ENCODE measurements around the gene NUDT6. TPM values are rescaled to one million over a fixed set of nuclear protein-coding genes. Genes with fewer than 3 reads are reported as not detected.

The NUDT6 gene
- total and polyA plus RNA-seq, 10 donors: 1.4 to 12.5 (median 5.1) TPM

DNA sequence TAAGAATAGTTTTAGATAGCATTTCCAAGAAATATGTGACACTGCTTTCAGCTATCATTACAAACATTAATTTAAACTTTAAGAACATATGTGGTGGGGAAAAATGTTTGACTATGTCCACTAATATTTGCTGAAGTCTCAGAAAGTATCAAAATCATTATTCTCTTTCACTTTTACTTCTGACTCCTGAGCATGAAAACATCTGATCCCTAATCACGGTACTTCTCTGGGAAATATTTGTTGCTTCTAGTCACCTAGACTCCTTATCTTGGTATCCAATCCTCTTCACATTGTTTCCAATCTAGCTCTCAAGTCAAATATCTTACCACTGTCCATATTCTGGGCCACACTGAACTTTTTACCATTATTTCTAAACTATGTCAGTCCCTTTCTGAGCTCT is 10.8 kb downstream of the NUDT6 start:
- intact Hi-C loops (cut with DNase I; ENCODE audit: low total_unique reads): loop anchor here (5.0 kb wide), 1 partner anchor 159 kb away; no protein-coding TSS in a partner anchor

GRCh38 chr4:122909683-122910082 is 12.7 kb downstream of the NUDT6 start:
- WGBS, 5 donors: 66 to 95% (median 72%) methylated on average over 2 of the region's 2 CpGs
- H3K27ac ChIP-seq: no peak overlapping the region
- H3K4me1 ChIP-seq: no peaks in the 10 kb centered on the region
- intact Hi-C loops (cut with DNase I; ENCODE audit: low total_unique reads): loop anchor here (5.0 kb wide), 1 partner anchor 157 kb away; no protein-coding TSS in a partner anchor
- TF ChIP-seq POLR2AphosphoS5 (IDR thresholded peaks at IDR 0.05) (no peak), POLR2A (IDR thresholded peaks at IDR 0.05) (no peak)
- TF ChIP-seq, protein P1, sequence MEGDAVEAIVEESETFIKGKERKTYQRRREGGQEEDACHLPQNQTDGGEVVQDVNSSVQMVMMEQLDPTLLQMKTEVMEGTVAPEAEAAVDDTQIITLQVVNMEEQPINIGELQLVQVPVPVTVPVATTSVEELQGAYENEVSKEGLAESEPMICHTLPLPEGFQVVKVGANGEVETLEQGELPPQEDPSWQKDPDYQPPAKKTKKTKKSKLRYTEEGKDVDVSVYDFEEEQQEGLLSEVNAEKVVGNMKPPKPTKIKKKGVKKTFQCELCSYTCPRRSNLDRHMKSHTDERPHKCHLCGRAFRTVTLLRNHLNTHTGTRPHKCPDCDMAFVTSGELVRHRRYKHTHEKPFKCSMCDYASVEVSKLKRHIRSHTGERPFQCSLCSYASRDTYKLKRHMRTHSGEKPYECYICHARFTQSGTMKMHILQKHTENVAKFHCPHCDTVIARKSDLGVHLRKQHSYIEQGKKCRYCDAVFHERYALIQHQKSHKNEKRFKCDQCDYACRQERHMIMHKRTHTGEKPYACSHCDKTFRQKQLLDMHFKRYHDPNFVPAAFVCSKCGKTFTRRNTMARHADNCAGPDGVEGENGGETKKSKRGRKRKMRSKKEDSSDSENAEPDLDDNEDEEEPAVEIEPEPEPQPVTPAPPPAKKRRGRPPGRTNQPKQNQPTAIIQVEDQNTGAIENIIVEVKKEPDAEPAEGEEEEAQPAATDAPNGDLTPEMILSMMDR (IDR thresholded peaks at IDR 0.05 in 8 of 11, conservative IDR thresholded peaks at IDR 0.05 in 3 of 11): no peak
- no peaks in the 10 kb centered on the region for H3K9me3 ChIP-seq
- H3K36me3 ChIP-seq: peaks cover 0 to 37% (median 0%) of the 10 kb centered on the region in 6 donors
- no peak for DNase-seq
- H3K27me3 ChIP-seq (replicated peaks in 1 of 7): no peaks in the 10 kb centered on the region
- no peak overlapping the region for H3K4me3 ChIP-seq

More for the DNA sequence above, 10.8 kb downstream of the NUDT6 start:
- DNase-seq: no peak
- H3K4me1 ChIP-seq: no peaks in the 10 kb centered on the region
- TF ChIP-seq POLR2AphosphoS5 (IDR thresholded peaks at IDR 0.05) (no peak), POLR2A (IDR thresholded peaks at IDR 0.05) (no peak)
- TF ChIP-seq, protein P1 (IDR thresholded peaks at IDR 0.05 in 8 of 11, conservative IDR thresholded peaks at IDR 0.05 in 3 of 11): no peak
- no peaks in the 10 kb centered on the region for H3K27me3 ChIP-seq (replicated peaks in 1 of 7)
- H3K9me3 ChIP-seq: no peaks in the 10 kb centered on the region
- H3K36me3 ChIP-seq: peaks cover 0 to 29% (median 0%) of the 10 kb centered on the region in 6 donors
- WGBS, 5 donors: 74 to 92% (median 81%) methylated on average over 1 of the region's 1 CpG
- H3K27ac ChIP-seq: no peak overlapping the region
- no peak overlapping the region for H3K4me3 ChIP-seq

GRCh38 chr4:122908223-122908622 is 14.2 kb downstream of the NUDT6 start:
- TF ChIP-seq POLR2A (IDR thresholded peaks at IDR 0.05) (no peak), POLR2AphosphoS5 (IDR thresholded peaks at IDR 0.05) (no peak)
- TF ChIP-seq, protein P1 (IDR thresholded peaks at IDR 0.05 in 8 of 11, conservative IDR thresholded peaks at IDR 0.05 in 3 of 11): no peak
- peaks cover 0 to 30% (median 0%) of the 10 kb centered on the region in 6 donors for H3K36me3 ChIP-seq
- intact Hi-C loops (cut with DNase I; ENCODE audit: low total_unique reads): no loop called here
- no peak overlapping the region for H3K27ac ChIP-seq
- DNase-seq: no peak
- H3K27me3 ChIP-seq (replicated peaks in 1 of 7): no peaks in the 10 kb centered on the region
- H3K4me1 ChIP-seq: no peaks in the 10 kb centered on the region
- 82 to 89% (median 86%) methylated on average over 1 of the region's 1 CpG for WGBS, 5 donors
- no peaks in the 10 kb centered on the region for H3K9me3 ChIP-seq
- H3K4me3 ChIP-seq: no peak overlapping the region

- Histone ChIP-seq H3K27me3 (replicated peaks in 1 of 7) (no peaks in the 10 kb centered on the region), H3K27ac (no peak overlapping the region), H3K4me1 (no peaks in the 10 kb centered on the region), H3K9me3 (no peaks in the 10 kb centered on the region), H3K4me3 (no peak overlapping the region), H3K36me3 (peaks cover 0 to 23% (median 0%) of the 10 kb centered on the region in 6 donors)
- intact Hi-C loops (cut with DNase I; ENCODE audit: low total_unique reads): no loop called here
- DNase-seq: no peak
- 85 to 98% (median 97%) methylated on average over 7 of the region's 7 CpGs for WGBS, 5 donors
- TF ChIP-seq POLR2AphosphoS5 (IDR thresholded peaks at IDR 0.05): no peak
- TF ChIP-seq POLR2A (IDR thresholded peaks at IDR 0.05): no peak
- TF ChIP-seq, protein P1 (IDR thresholded peaks at IDR 0.05 in 8 of 11, conservative IDR thresholded peaks at IDR 0.05 in 3 of 11): no peak
These were observed 15.5 kb downstream of the NUDT6 start for GRCh38 chr4:122906859-122907305.
